Kidney (tissue), 14 donors: ENCODE data around the gene RXRB. TPM values are rescaled to one million over a fixed set of nuclear protein-coding genes. Genes with fewer than 3 reads are reported as not detected.
"Not testable (repeated sequence)": the region's sequence is repeated elsewhere in the genome, so short reads cannot be mapped to it uniquely, and the experiment has no call there.

Experiments
- DNase-seq, 5 donors: peaks; one replicate each; pipeline ENCODE4 v3.0.0-alpha.2; 2013 to 2020
- FAIRE-seq: peaks from 2 replicates; lab custom pipeline; 2012; peaks lifted over from hg19 to GRCh38; lab: Jason Lieb, UNC
- H3K27ac ChIP-seq, 2 donors: one replicate each; pipeline ENCODE4 v1.7.0; 2013; ENCODE audit warnings: low read depth in 2 of 2, low read length in 2 of 2, inconsistent platforms in 1 of 2
- H3K27me3 ChIP-seq: one replicate; pipeline ENCODE4 v1.7.1; 2013; ENCODE audit warnings: low read length, inconsistent platforms; ENCODE audit not compliant: control insufficient read depth, insufficient read depth
- H3K36me3 ChIP-seq, 3 donors: one replicate each; pipeline versions ENCODE4 v1.7.0 to v1.7.1; 2013; ENCODE audit warnings: low read length in 3 of 3, control low read depth in 1 of 3, inconsistent platforms in 1 of 3; ENCODE audit not compliant: insufficient read depth in 3 of 3, control insufficient read depth in 2 of 3
- H3K4me1 ChIP-seq, 3 donors: one replicate each; pipeline versions ENCODE4 v1.7.0 to v1.7.1; 2013; ENCODE audit warnings: low read length in 3 of 3, inconsistent platforms in 1 of 3, low read depth in 1 of 3; ENCODE audit not compliant: control insufficient read depth in 2 of 3, insufficient read depth in 2 of 3
- H3K4me3 ChIP-seq, 3 donors: one replicate each; pipeline versions ENCODE4 v1.7.0 to v1.8.1; 2013; ENCODE audit warnings: low read length in 3 of 3, control low read depth in 1 of 3, inconsistent platforms in 1 of 3
- H3K9ac ChIP-seq, 3 donors: one replicate each; pipeline versions ENCODE4 v1.7.0 to v1.7.1; 2013; ENCODE audit warnings: low read length in 3 of 3, control low read depth in 1 of 3, inconsistent platforms in 1 of 3
- H3K9me3 ChIP-seq, 3 donors: one replicate each; pipeline versions ENCODE4 v1.7.0 to v1.7.1; 2013; ENCODE audit warnings: low read length in 3 of 3, control low read depth in 1 of 3, inconsistent platforms in 1 of 3; ENCODE audit not compliant: control insufficient read depth in 2 of 3, insufficient read depth in 1 of 3
- CTCF ChIP-seq: IDR thresholded peaks from 3 replicates; pipeline ENCODE4 v1.5.1; 2012; ENCODE audit warnings: mild to moderate bottlenecking, moderate library complexity, borderline replicate concordance; ENCODE audit not compliant: insufficient read depth; ENCODE audit errors: extremely low read depth
- intact Hi-C: fragments of 100-400 bp; cut with DNase I; formaldehyde crosslinking; loops from one replicate; pipeline ENCODE4 v1.11.1; 2022
- polyA plus RNA-seq: library from polyadenylated mRNA; stranded (reverse); fragments of 350-450 nt; fragmentation: Illumina TruSeq; extraction: RNeasy Lipid Tissue Mini Kit (QIAGEN cat#74804); gene quantifications from one replicate; pipeline ENCODE4 v1.2.3, GENCODE V29; 2014; ENCODE audit warnings: low read depth, low replicate concordance; ENCODE audit not compliant: insufficient read depth
- total RNA-seq: library from RNA; stranded (reverse); fragmentation: NEBNext Ultra II Directional; extraction: Animal tissue kit (Norgen Biotek cat#: 25700); gene quantifications from one replicate; pipeline ENCODE4 v1.2.1, GENCODE V29; 2021
- donor health status: control.
- donor health status: control.
- donor health status: control.
- donor health status: control.
- donor health status: control.
- donor health status: DM: yes; HTN: yes; CAD: no.
- donor health status: Normal renal cell carcinoma (clear cell type).

Gene RXRB
- total and polyA plus RNA-seq, 2 donors from 2014 or later = 35.7 to 52.2 TPM

- TF ChIP-seq CTCF = no peak
- FAIRE-seq (no peak), DNase-seq (no peak)
- Histone ChIP-seq H3K27me3 (no peaks in the 10 kb centered on the region), H3K9ac (no peak overlapping the region), H3K4me3 (no peak overlapping the region), H3K9me3 (no peaks in the 10 kb centered on the region), H3K36me3 (no peaks in the 10 kb centered on the region), H3K4me1 (no peaks in the 10 kb centered on the region), H3K27ac (no peak overlapping the region)
- intact Hi-C loops = no loop called here
Measured at GRCh38 chr6:33236328-33236727, 35.9 kb upstream of the RXRB start.

- no peak overlapping the region for H3K4me3 ChIP-seq
- DNase-seq (peak in 4 of 5 donors; percentile 65 to 86 (median 78)), FAIRE-seq (no peak)
- H3K4me1 ChIP-seq = no peaks in the 10 kb centered on the region
- no peak overlapping the region for H3K27ac ChIP-seq
- no peaks in the 10 kb centered on the region for H3K36me3 ChIP-seq
- no peak overlapping the region for H3K9ac ChIP-seq
- intact Hi-C loops = no loop called here
- no peaks in the 10 kb centered on the region for H3K9me3 ChIP-seq
- no peaks in the 10 kb centered on the region for H3K27me3 ChIP-seq
- no peak for TF ChIP-seq CTCF
Measured at GRCh38 chr6:33235221-33235634, 34.8 kb upstream of the RXRB start.

GRCh38 chr6:33226503-33227120 lies 26.1 kb upstream of the RXRB start:
- intact Hi-C loops, FAIRE-seq: not testable (repeated sequence)

GRCh38 chr6:33217681-33218080 lies 17.2 kb upstream of the RXRB start:
- intact Hi-C loops = no loop called here

More at GRCh38 chr6:33226503-33227120, 26.1 kb upstream of the RXRB start:
- H3K9me3 ChIP-seq, H3K27me3 ChIP-seq, DNase-seq, H3K4me3 ChIP-seq, H3K4me1 ChIP-seq, H3K27ac ChIP-seq, H3K36me3 ChIP-seq, H3K9ac ChIP-seq: not testable (repeated sequence)

More at GRCh38 chr6:33217681-33218080, 17.2 kb upstream of the RXRB start:
- Histone ChIP-seq H3K27me3 (no peaks in the 10 kb centered on the region), H3K9ac (no peak overlapping the region), H3K36me3 (no peaks in the 10 kb centered on the region), H3K9me3 (no peaks in the 10 kb centered on the region), H3K27ac (no peak overlapping the region), H3K4me1 (peaks cover 0 to 12% (median 4%) of the 10 kb centered on the region in 3 donors), H3K4me3 (no peak overlapping the region)
- peak in 1 of 5 donors; percentile 11 for DNase-seq
- TF ChIP-seq CTCF = no peak
- FAIRE-seq = no peak
